ENCODE measurements around the gene CTR9.

CTR9 gene

GRCh38 chr11:10743354-10744000 is 7.6 kb upstream of the CTR9 start:
- peak; percentile 66 for DNase-seq

DNA sequence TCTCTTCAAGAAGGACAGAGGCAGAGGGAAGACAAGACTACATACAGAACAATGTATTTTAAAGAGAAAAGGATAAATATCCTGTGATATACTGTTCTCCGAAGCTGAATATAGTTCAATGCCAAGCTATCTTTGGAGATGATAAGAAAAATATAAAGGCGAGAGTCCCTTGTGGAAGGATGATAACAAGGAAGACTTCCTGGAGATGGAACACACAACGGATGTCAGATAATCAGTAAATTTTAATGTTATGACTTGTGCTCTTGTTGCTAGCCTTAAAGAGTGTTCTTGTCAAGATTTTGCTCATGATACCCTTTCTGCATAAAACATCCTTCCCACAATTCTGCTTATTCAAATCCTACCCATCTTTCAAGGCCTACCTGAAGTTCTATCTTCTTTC is 6.8 kb upstream of the CTR9 start:
- DNase-seq = no peak

DNA sequence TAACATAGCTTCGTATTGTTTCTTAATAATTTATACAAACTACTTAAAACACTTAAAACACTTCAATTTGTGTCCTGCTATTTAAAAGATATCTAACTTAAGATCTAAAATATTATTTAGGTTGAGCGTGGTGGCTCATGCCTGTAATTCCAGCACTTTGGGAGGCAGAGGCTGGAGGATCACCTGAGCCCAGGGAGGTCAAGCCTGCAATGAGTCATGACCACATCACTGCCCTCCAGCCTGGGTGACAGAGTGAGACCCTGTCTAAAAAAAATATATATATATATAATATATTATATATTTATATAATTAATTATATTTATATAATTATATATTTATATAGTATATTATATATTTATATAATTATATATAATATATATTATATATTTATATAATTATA is 4.2 kb upstream of the CTR9 start:
- no peak for DNase-seq

- DNase-seq = no peak
Observed at GRCh38 chr11:10747733-10748132, 3.3 kb upstream of the CTR9 start.

GRCh38 chr11:10749476-10749875 is 1.6 kb upstream of the CTR9 start:
- DNase-seq = no peak

- no peak for DNase-seq
Observed at GRCh38 chr11:10751581-10751940, 515 bp downstream of the CTR9 start.

DNA sequence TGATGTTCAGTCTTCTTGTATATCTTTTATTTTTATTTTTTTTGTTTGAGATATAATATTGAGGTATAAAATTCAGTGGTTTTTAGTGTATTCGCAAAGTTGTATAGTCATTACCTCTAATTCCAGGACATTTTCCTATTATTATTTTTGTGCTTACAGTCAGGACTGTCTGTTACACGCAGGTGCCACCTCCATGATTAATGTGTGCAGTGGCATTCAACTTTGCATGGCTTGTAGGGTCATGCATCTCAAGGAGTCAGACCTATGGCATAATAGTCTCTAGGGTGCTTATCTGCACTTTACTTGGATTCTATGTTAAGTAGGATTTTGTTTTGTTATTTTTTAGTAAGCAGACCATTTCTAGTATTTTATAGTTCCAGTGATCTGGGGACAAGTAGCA is 1.0 kb downstream of the CTR9 start:
- no peak for DNase-seq

DNA sequence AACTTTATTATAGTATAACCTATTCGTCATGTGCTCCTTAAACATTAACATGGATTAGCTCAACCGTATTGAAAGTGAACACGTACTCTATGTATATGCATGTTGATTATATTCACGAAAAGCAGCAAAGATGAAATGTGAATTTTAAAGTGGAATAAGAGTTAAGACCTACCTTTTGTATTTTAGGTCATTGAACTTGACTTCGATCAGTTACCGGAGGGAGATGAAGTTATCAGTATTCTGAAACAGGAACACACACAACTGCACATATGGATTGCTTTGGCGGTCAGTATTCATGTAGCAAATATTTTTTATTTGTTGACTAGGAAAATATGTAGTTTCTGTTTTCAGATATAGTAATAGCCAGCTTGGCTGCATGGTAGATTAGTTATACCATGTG is 1.4 kb downstream of the CTR9 start:
- no peak for DNase-seq

DNA sequence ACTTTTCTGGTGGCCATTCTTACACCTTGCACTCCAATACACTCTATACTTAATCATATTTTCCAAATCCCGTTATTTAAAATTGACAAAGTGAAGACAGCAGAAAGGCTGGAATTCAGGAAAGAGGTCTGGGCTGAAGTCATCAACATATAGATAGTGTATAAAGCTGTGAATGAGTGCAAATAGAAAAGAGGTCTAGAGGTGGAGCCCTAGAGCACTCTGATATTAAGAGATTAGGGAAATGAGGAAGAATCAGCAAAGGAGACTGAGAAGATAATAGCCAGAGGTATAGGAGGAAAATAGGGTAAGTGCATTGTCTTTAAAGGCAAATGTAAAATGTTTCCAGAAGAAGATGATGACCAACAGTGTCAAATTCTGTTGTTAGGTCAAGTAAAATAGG is 7.9 kb downstream of the CTR9 start:
- DNase-seq = no peak

DNA sequence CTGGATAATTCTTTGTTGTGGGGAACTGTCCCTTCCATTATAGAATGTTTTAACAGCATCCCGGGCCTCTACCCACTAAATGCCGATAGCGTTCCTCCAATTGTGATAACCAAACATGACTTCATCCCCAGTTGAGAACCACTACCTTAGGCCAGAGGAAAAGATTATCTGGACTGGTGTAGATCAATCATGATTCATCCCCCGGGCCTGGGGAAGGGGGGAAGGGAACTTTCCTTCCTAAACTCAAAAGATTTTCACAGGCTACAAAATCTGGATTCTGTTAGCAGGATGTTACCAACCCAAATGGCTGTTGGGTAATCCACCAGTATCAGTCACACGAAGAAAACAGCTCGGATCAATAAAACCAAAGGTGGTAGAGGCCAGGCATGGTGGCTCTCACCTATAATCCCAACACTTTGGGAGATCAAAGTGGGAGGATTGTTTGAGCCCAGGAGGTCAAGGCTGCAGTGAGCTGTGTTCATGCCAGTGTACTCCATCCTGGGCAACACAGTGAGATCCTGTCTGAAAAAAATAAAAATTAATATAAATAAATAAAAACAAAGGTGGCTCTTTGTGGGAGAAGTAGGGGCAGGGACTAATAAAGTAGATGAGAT is 10.1 kb downstream of the CTR9 start:
- DNase-seq = no peak

DNA sequence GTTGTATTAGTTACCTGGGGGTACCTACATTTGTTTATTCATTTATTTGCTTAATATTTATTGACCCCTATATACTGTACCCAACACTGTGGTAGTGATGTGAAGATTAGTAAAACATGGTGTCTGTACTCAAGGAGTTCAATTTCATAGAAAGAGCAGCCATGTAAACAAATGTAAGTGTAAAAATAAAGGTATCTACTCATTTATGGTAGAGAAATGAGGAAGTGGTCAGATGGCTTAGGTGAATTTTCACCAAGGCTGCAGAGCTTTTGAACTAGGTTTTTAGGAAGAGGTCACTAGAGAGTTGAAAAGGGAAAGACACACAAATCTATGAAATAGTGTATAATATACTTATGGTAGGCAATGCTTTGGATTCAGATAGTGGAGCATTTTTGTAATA is 11.1 kb downstream of the CTR9 start:
- DNase-seq = no peak

GRCh38 chr11:10762913-10763421 is 11.9 kb downstream of the CTR9 start:
- no peak for DNase-seq

DNA sequence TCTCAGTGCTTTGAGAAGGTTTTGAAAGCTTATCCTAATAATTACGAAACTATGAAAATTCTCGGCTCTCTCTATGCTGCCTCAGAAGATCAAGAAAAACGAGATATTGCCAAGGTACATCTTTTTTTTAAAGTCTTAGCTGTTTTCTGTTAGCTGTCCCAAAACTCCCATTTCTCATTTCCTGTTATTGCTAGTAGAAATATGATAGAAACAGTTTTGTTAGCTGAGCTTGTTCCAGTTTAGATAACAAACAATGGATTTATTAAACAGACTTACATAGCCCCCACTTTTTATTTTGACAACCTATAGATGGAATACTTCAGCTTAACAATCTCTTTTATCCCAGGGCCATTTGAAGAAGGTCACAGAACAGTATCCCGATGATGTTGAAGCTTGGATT is 12.7 kb downstream of the CTR9 start:
- DNase-seq = no peak

DNA sequence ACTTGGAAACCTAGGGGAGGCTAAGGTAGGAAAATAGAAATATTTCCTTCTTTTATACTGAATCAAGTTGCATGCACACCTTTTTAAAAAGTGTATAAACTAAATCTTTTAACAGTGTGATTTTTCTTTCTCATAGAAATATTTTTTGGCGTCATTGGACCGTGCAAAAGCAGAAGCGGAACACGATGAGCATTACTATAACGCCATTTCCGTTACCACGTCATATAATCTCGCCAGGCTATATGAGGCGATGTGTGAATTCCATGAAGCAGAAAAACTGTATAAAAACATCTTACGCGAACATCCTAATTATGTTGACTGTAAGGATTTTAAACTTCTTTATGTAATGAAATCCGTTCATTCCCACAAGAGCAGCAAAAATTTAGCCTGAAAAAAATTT is 13.4 kb downstream of the CTR9 start:
- DNase-seq = no peak

DNA sequence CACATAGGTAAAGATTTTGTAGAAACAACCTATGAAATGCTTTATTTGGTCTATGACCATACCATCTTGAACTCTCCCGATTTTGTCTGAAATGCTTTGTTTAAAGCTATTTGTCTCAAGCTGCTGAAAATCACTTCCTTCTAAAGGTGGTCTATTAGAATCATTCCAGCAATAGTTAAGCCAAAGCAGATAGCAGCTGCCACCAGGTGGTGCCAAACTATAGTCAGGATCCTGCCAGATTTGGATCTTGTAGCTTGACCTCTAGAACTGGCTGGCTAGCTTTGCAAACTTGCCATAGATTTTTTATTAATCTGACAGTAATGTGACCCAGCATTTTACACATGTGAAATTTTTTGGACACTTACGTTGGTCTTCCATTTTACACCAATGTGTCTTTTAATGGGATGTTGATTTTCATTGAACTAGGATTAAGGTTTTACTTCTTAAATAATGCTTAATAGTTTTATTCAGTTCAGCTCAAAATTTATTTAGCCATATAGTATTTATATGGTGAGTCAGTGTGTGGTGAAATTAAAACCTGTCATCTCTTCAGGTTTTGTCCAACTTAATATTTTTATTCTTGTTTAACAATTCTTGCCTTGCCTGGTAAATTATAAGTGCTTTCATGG is 19.7 kb downstream of the CTR9 start:
- no peak for DNase-seq

- no peak for DNase-seq
Observed at GRCh38 chr11:10771457-10771856, 20.4 kb downstream of the CTR9 start.

DNA sequence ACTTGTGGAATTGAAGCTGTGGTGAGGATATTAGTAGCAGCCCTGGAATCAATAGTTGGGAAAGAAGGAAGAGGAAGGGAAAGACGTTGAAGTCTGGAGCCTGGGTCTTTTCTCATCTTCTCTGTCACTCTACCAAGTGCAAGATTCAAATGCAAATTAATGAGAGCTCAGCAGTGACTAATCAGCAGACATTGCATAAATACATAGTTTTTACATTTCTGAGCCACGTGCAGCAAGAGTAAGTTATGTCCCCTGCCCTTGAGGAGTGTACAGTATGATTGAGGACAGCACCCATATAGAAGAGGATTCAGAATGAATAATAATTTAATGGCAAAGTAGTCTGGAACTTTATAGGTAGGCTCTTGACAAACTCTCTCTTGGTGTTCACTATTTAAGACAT is 23.8 kb downstream of the CTR9 start:
- no peak for DNase-seq

DNA sequence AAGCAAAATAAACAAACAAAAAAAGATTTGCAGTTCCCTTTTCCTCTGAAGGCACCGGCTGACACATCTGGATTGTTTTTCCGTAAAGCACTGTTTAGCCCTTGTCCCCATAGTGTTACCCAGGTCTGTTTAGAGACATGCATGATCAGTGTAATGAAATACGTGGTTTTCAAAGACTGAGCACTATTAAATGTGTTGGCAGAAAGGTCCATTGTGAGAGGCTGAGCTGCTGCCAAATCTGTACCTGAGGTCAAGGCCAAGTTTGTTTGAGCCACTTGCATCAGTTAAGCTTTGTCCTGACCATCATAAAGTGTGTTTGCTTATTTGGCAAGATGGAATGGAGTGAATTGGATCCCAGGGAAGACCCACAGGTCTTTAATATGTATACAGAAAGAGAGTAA is 26.3 kb downstream of the CTR9 start:
- no peak for DNase-seq

DNA sequence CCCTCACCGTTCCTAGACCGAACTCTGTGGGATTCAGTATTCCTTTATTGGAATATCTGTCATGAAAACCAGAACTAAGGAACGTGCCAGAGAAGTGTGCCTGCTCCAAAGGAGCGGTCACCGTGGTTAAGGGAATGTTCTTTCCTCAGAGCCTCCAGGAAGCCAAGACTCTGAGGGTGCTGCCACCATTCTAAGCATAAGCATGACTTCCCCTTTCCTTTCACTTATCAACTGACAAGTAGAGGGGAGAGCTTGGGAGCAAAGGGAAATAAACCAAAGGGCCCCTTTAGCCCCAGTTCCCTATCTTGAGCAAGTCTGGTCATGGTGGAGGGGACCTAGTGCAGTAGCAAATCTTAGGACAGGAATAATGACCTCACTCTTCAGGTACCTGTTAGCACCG is 26.8 kb downstream of the CTR9 start:
- peak; percentile 20 for DNase-seq

GRCh38 chr11:10778217-10778970 is 27.3 kb downstream of the CTR9 start:
- no peak for DNase-seq

DNA sequence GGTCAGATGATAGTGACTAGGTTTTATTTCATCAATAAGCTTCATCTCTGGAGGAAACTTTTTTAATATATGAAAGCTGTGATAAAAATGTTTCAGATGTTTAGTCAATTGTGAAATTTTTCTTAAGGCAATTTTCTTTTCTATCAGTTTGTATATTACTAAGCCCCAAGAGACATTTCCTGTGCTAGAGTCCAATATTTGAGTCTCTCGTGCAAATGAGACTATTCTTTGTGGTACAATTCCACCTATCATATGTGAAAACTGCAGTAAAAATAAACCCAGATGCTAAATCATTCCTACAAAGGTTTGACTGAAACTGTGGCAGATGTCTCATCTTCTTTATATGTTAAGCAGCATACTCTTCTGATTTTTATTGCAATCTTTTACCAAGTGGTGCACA is 28.0 kb downstream of the CTR9 start:
- DNase-seq = no peak

GRCh38 chr11:10780040-10780439 is 29.0 kb downstream of the CTR9 start:
- no peak for DNase-seq

DNA sequence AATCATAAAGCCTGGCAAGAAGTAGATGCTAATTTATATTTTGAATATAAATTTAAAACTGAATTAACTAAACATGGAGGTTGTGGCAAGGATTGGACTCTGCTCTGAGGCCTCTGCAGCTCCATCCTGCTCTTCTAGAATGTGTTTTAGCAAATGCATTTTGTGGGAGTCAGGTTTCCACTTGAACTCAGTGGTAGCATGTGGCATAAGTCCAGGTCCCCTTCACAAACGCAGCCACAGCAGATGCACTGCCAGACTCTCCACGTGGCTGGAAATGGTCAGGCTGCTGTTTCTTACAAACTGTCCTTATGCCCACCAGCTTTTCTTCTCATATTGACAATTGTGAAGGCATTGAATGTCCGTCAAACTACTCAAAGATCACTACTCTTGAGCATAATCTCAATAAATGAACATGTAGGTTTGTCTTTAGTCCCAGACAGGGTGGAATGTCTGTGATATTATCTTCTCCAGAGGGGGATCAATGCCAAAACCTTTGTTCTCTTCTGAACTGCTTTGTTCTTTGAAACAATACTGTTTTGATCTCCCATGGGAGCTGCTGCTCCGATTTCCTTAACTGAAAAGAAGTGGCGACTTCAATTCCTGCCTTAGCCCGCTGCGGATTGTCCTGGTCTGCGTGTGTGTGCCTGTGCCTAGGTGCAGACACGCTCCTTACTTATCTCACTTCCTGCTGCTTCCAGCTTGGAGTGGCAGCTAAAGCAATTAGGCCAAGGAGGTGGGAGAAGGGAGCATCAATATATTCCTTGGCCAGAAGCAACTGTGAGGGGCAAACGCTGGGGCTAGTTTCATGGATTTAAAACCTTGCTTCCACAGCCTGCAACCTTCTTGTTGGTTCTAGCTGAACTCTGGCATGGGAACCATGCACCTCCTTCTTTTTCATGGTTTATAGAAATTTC is 33.4 kb downstream of the CTR9 start:
- no peak for DNase-seq
